GM19328 (cell line): ENCODE data around the gene ULBP3.
"Not testable (repeated sequence)": the region's sequence is repeated elsewhere in the genome, so short reads cannot be mapped to it uniquely, and the experiment has no call there.

ENCODE experiments used
- ATAC-seq: cut with Tn5 transposase; IDR thresholded peaks from one replicate; pipeline ENCODE4 v1.9.1; 2021; ENCODE audit warnings: mild to moderate bottlenecking, moderate library complexity; ENCODE audit not compliant: unreplicated experiment

Gene ULBP3

GRCh38 chr6:150043501-150044412, 25.2 kb downstream of the ULBP3 start:
- no peak for ATAC-seq

- no peak for ATAC-seq
Observed at GRCh38 chr6:150043096-150043495, 25.8 kb downstream of the ULBP3 start.

- no peak for ATAC-seq
Observed at GRCh38 chr6:150038202-150039062, 30.5 kb downstream of the ULBP3 start.

- no peak for ATAC-seq
Observed at GRCh38 chr6:150037526-150038201, 31.3 kb downstream of the ULBP3 start.

GRCh38 chr6:150036081-150036480, 32.8 kb downstream of the ULBP3 start:
- no peak for ATAC-seq

GRCh38 chr6:150033207-150033771, 35.6 kb downstream of the ULBP3 start:
- no peak for ATAC-seq

GRCh38 chr6:150032598-150032997, 36.3 kb downstream of the ULBP3 start:
- ATAC-seq: no peak

- no peak for ATAC-seq
Observed at GRCh38 chr6:150030611-150031010, 38.3 kb downstream of the ULBP3 start.

GRCh38 chr6:150029749-150030148, 39.2 kb downstream of the ULBP3 start:
- ATAC-seq: no peak

GRCh38 chr6:150029276-150029675, 39.6 kb downstream of the ULBP3 start:
- ATAC-seq: no peak

GRCh38 chr6:150028799-150029198, 40.1 kb downstream of the ULBP3 start:
- ATAC-seq: no peak

GRCh38 chr6:150027806-150028565, 40.9 kb downstream of the ULBP3 start:
- no peak for ATAC-seq

- no peak for ATAC-seq
Observed at GRCh38 chr6:150026976-150027805, 41.7 kb downstream of the ULBP3 start.

- no peak for ATAC-seq
Observed at GRCh38 chr6:150025201-150025917, 43.6 kb downstream of the ULBP3 start, which contains the start of gene RAET1L. TSS of gene RAET1L (minus strand) at chr6:150025532. CDS start at chr6:150025471, 61 bp downstream.

GRCh38 chr6:150024646-150025155, 44.2 kb downstream of the ULBP3 start:
- ATAC-seq: no peak

GRCh38 chr6:150024021-150024420, 44.9 kb downstream of the ULBP3 start:
- ATAC-seq: not testable (repeated sequence)

GRCh38 chr6:150021870-150022269, 47.1 kb downstream of the ULBP3 start:
- not testable (repeated sequence) for ATAC-seq
